ENCODE measurements around the gene SFXN5. TPM values are rescaled to one million over a fixed set of nuclear protein-coding genes. Genes with fewer than 3 reads are reported as not detected.

Gene SFXN5
- total and polyA plus RNA-seq, 3 donors from 2014 or later = 24.0 to 32.2 (median 25.4) TPM

DNA sequence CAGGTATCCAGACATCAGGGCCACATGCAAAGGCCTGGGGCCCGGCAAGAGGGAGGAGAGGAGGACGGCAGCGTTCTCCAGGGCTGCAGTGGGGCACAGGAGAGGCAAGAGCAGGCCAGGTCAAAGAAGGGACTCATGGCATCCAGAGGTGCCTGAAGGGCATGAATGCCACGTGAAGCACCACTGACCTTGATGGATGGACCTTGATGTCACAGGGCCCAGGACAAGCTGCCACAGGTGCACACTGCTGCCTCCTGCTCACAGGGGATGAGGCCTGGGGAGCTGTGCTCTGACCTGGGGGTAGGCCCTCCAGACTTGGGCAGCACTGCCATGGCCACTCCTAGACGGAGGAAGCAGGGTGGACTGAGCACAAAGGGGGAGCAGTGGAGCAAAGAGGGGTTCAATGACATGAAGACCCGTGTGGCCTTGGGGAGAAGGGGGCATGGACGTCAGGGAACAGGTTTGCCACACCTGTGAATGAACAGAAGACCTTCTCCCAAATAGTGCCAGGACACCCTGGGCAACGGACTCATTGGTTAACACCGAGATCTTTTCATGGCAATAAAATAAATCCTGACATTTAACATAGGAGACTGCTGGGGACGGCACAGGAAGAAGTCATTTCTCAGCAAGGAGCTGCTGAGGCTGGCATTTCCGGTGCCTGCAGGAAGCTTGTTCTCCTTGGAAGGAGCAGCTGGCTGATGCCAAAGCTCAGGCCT lies 88.6 kb downstream of the SFXN5 start:
- Histone ChIP-seq H3K36me3 (ENCODE audit: low read depth, missing control alignments) (no peaks in the 10 kb centered on the region), H3K27ac (no peak overlapping the region), H3K4me3 (no peak overlapping the region), H3K9me3 (no peaks in the 10 kb centered on the region), H3K4me1 (peaks cover 19% of the 10 kb centered on the region), H3K27me3 (no peaks in the 10 kb centered on the region)
- no peak for DNase-seq
- intact Hi-C loops (cut with DNase I; ENCODE audit: low total_unique reads) = no loop called here
- TF ChIP-seq POLR2A (IDR thresholded peaks at IDR 0.05) = no peak
- TF ChIP-seq, protein P1, sequence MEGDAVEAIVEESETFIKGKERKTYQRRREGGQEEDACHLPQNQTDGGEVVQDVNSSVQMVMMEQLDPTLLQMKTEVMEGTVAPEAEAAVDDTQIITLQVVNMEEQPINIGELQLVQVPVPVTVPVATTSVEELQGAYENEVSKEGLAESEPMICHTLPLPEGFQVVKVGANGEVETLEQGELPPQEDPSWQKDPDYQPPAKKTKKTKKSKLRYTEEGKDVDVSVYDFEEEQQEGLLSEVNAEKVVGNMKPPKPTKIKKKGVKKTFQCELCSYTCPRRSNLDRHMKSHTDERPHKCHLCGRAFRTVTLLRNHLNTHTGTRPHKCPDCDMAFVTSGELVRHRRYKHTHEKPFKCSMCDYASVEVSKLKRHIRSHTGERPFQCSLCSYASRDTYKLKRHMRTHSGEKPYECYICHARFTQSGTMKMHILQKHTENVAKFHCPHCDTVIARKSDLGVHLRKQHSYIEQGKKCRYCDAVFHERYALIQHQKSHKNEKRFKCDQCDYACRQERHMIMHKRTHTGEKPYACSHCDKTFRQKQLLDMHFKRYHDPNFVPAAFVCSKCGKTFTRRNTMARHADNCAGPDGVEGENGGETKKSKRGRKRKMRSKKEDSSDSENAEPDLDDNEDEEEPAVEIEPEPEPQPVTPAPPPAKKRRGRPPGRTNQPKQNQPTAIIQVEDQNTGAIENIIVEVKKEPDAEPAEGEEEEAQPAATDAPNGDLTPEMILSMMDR (IDR thresholded peaks at IDR 0.05) = no peak
- WGBS, 2 donors = 91% methylated on average over 11 of the region's 11 CpGs

DNA sequence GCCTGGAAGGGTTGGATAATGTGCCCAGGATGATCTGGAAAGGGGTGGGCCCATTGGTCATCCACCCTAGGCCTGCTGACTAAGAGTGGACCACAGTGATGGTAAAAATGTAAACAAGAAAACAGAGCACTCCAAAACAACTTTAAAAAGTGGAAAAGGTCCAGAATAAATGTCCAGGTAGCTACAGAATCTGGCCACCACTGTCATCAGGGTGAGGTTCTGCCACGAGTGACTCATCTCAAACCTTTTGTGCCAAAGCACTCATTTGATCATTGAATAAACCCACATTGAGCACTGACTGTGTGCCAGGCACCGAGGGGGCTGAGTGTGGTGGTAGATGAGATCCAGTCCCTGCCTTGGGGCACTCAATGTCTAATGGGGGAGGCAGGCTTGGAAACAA lies 89.3 kb downstream of the SFXN5 start:
- intact Hi-C loops (cut with DNase I; ENCODE audit: low total_unique reads) = no loop called here
- H3K36me3 ChIP-seq (ENCODE audit: low read depth, missing control alignments) = no peaks in the 10 kb centered on the region
- TF ChIP-seq POLR2A (IDR thresholded peaks at IDR 0.05) = no peak
- TF ChIP-seq, protein P1 (IDR thresholded peaks at IDR 0.05) = no peak

DNA sequence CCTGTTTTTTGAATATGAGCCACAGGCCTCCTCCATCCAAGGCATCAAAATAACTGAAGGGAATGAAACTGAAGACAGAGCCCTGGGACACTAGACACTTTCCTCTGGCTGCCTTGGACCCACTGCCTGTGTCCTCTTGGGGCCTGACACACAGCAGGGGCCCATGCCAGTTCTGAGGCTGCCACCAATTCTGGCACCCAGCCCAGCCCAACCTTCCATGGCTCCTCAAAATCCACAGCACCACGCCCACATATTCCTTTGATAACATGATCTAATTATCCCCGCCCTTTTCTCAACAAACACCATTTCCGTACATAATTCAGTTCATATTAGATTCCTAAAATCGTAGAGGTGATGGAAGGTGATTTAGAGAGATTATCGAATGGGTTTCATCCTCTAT lies 90.0 kb downstream of the SFXN5 start:
- no peak for DNase-seq
- TF ChIP-seq POLR2A (IDR thresholded peaks at IDR 0.05) = no peak
- TF ChIP-seq, protein P1 (IDR thresholded peaks at IDR 0.05) = no peak
- no peaks in the 10 kb centered on the region for H3K27me3 ChIP-seq
- intact Hi-C loops (cut with DNase I; ENCODE audit: low total_unique reads) = no loop called here
- no peaks in the 10 kb centered on the region for H3K36me3 ChIP-seq (ENCODE audit: low read depth, missing control alignments)
- H3K4me1 ChIP-seq = peaks cover 19% of the 10 kb centered on the region
- no peak overlapping the region for H3K4me3 ChIP-seq
- 89 to 93% methylated on average over 5 of the region's 5 CpGs for WGBS, 2 donors
- no peak overlapping the region for H3K27ac ChIP-seq
- H3K9me3 ChIP-seq = no peaks in the 10 kb centered on the region

More for the DNA sequence above, 89.3 kb downstream of the SFXN5 start:
- WGBS, 2 donors = 72 to 95% methylated on average over 2 of the region's 2 CpGs
- no peak overlapping the region for H3K27ac ChIP-seq
- H3K27me3 ChIP-seq = no peaks in the 10 kb centered on the region
- H3K9me3 ChIP-seq = no peaks in the 10 kb centered on the region
- H3K4me1 ChIP-seq = peaks cover 19% of the 10 kb centered on the region
- DNase-seq = no peak
- H3K4me3 ChIP-seq = no peak overlapping the region

DNA sequence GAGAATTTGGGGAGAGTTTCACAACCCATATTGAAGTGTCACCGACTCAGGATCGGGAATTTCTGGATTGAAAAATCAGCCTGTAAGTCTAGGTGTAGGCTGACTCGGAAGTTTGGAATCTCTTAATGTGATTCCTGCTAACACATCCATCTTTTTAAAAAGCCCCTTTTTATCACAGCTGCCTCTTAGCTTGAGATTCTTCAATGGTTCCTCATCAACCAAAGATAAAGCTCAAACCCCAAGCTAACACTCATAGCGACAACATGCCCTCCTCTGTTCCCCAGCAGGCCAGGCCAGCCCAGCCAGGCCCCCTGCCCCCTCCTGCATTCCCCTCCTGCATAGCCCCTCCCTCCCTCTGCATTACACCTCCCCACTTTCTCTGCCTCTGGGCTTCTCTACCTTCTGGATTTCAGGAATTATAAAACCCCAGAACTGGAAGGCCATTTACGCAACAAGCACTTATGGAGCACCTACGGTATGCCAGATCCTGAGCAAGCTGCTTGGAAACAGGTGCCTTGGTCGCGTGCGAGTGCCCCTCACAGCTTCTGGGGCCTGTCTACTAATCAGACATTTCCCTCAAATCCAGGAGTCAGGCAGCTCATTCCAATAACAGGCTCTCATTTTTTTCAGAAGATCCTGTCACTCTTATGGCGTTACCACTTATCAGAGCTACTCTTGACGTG lies 90.8 kb downstream of the SFXN5 start:
- no peaks in the 10 kb centered on the region for H3K27me3 ChIP-seq
- no peak overlapping the region for H3K4me3 ChIP-seq
- H3K27ac ChIP-seq = no peak overlapping the region
- H3K9me3 ChIP-seq = no peaks in the 10 kb centered on the region
- no peaks in the 10 kb centered on the region for H3K36me3 ChIP-seq (ENCODE audit: low read depth, missing control alignments)
- 91 to 94% methylated on average over 11 of the region's 11 CpGs for WGBS, 2 donors
- intact Hi-C loops (cut with DNase I; ENCODE audit: low total_unique reads) = no loop called here
- peaks cover 19% of the 10 kb centered on the region for H3K4me1 ChIP-seq
- TF ChIP-seq, protein P1 (IDR thresholded peaks at IDR 0.05) = no peak
- TF ChIP-seq POLR2A (IDR thresholded peaks at IDR 0.05) = no peak
- DNase-seq = no peak

All from testis (tissue), 3 donors.